ENCODE data around the gene MPP2. TPM values are rescaled to one million over a fixed set of nuclear protein-coding genes. Genes with fewer than 3 reads are reported as not detected.

The MPP2 gene
- total and polyA plus RNA-seq, 2 donors (not counting 3 experiments of a cell fraction or from before 2014, with no cell fraction given) = 1.4 to 1.6 TPM

DNA sequence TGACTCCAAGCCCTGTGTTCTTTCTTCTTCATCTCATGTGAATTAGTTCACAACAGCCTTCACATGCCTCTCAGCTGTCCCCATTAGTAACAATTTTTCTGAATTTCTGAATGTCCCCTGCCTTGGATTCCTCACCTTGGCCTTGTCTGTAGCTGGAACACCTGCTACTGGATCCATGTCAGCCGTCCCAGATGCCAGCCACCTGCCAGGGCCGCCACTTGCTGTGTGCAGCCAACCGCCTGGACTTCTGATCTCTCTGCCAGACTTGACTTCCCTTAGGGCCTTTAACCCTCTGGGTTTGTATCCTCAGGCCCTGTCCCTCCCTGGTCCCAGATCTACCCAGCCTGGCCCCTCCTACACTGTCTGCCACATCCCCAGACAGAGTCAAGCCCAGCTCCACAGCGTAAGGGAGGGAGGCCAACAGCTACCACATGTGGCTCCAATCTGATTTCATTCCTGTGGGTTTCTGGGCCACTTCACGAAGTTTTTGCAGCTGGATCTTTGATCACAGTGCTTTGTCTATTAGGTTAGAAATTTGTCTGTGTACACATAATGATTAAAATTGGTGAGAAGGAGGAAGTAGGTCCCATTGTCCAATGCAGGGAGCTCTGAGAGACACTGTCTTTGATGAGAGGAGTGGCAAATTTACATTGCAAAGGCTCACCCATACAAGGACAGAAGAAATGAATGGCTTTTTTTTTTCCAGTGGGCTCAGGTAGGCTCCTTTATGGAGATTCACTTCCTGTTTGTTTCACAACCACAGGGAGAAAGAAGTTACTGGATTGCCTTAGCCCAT is 15.3 kb downstream of the MPP2 start:
- Histone ChIP-seq H3K4me3 (replicated peaks in 1 of 3; ENCODE audit: insufficient read depth in 1 of 3, low read depth in 1 of 3, low read length in 3 of 3) (no peak overlapping the region), H3K9me1 (replicated peaks; ENCODE audit: control insufficient read depth, extremely low read depth, insufficient read depth, low read length) (no peaks in the 10 kb centered on the region), H4K20me1 (replicated peaks; ENCODE audit: control insufficient read depth, extremely low read depth, insufficient read depth, low read length) (no peaks in the 10 kb centered on the region), H3K27me3 (ENCODE audit: control insufficient read depth in 2 of 2, insufficient read depth in 2 of 2, low read length in 2 of 2) (peaks cover 3% of the 10 kb centered on the region in 2 experiments), H2AFZ (ENCODE audit: low read depth, low read length) (no peak overlapping the region), H3K4me1 (ENCODE audit: control insufficient read depth, extremely low read depth, insufficient read depth, low read length) (no peaks in the 10 kb centered on the region), H3K27ac (ENCODE audit: insufficient read depth, low read depth, low read length) (no peak overlapping the region), H3K79me2 (ENCODE audit: control insufficient read depth, insufficient read depth, low read length) (no peaks in the 10 kb centered on the region), H3K36me3 (ENCODE audit: control insufficient read depth in 2 of 2, extremely low read depth in 1 of 2, insufficient read depth in 2 of 2, low read length in 2 of 2) (no peaks in the 10 kb centered on the region), H3K4me2 (ENCODE audit: insufficient read depth, low read length) (no peak overlapping the region), H3K9me3 (replicated peaks; ENCODE audit: control insufficient read depth, insufficient read depth, low read length) (no peaks in the 10 kb centered on the region), H3K9ac (replicated peaks; ENCODE audit: extremely low read depth, insufficient read depth, low read length) (no peak overlapping the region)
- FAIRE-seq = no peak
- ChIA-PET POLR2A (no interaction called here), CTCF (interaction anchor here (1.1 to 9.9 kb wide), 3 partner anchors 12 to 46 kb away, joined by 3 to 69 read pairs (median 3); no protein-coding TSS in a partner anchor)
- TF ChIP-seq, protein P1, sequence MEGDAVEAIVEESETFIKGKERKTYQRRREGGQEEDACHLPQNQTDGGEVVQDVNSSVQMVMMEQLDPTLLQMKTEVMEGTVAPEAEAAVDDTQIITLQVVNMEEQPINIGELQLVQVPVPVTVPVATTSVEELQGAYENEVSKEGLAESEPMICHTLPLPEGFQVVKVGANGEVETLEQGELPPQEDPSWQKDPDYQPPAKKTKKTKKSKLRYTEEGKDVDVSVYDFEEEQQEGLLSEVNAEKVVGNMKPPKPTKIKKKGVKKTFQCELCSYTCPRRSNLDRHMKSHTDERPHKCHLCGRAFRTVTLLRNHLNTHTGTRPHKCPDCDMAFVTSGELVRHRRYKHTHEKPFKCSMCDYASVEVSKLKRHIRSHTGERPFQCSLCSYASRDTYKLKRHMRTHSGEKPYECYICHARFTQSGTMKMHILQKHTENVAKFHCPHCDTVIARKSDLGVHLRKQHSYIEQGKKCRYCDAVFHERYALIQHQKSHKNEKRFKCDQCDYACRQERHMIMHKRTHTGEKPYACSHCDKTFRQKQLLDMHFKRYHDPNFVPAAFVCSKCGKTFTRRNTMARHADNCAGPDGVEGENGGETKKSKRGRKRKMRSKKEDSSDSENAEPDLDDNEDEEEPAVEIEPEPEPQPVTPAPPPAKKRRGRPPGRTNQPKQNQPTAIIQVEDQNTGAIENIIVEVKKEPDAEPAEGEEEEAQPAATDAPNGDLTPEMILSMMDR (IDR thresholded peaks at IDR 0.05; ENCODE audit: extremely low read depth in 1 of 2, insufficient read depth in 1 of 2, low read depth in 1 of 2, low read length in 2 of 2) = no peak
- no peak for TF ChIP-seq EZH2 (IDR thresholded peaks at IDR 0.05; ENCODE audit: borderline replicate concordance, low read depth, low read length, severe bottlenecking)
- dilution Hi-C loops (cut with MboI; ENCODE audit: extremely low pct_ligation_motif_present, low sequenced_read_pairs) = no loop called here
- no peak for DNase-seq (ENCODE audit: low read depth, low spot score)
- intact Hi-C loops (cut with micrococcal nuclease) = no loop called here
- no TSS peak for BruUV-seq (replicated peaks)

DNA sequence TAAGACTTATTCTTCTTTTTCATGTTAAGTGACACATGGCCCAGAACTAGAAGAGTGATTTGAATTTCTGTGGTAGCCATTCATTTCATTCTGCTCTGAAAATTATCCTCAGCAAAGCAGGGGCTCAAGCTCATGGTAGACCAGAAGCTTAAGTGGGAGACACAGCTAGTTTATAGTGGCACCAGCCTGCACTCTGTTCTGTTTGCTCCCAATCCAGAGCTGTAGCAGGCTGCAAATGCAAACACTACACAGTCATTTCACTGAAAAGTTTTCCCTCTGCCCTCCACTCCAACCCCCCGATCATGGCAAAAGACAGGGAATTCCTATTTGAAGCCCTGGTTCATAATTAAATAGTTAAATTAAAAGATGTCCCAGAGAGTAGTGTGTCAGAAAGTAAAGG is 17.1 kb downstream of the MPP2 start:
- dilution Hi-C loops (cut with MboI; ENCODE audit: extremely low pct_ligation_motif_present, low sequenced_read_pairs) (no loop called here), intact Hi-C loops (cut with micrococcal nuclease) (no loop called here)
- Histone ChIP-seq H3K36me3 (ENCODE audit: control insufficient read depth in 2 of 2, extremely low read depth in 1 of 2, insufficient read depth in 2 of 2, low read length in 2 of 2) (no peaks in the 10 kb centered on the region), H3K4me1 (ENCODE audit: control insufficient read depth, extremely low read depth, insufficient read depth, low read length) (no peaks in the 10 kb centered on the region), H3K27ac (ENCODE audit: insufficient read depth, low read depth, low read length) (no peak overlapping the region), H4K20me1 (replicated peaks; ENCODE audit: control insufficient read depth, extremely low read depth, insufficient read depth, low read length) (no peaks in the 10 kb centered on the region), H2AFZ (ENCODE audit: low read depth, low read length) (no peak overlapping the region), H3K4me3 (replicated peaks in 1 of 3; ENCODE audit: insufficient read depth in 1 of 3, low read depth in 1 of 3, low read length in 3 of 3) (no peak overlapping the region), H3K9me3 (replicated peaks; ENCODE audit: control insufficient read depth, insufficient read depth, low read length) (no peaks in the 10 kb centered on the region), H3K79me2 (ENCODE audit: control insufficient read depth, insufficient read depth, low read length) (no peaks in the 10 kb centered on the region), H3K4me2 (ENCODE audit: insufficient read depth, low read length) (no peak overlapping the region), H3K9ac (replicated peaks; ENCODE audit: extremely low read depth, insufficient read depth, low read length) (no peak overlapping the region), H3K27me3 (ENCODE audit: control insufficient read depth in 2 of 2, insufficient read depth in 2 of 2, low read length in 2 of 2) (peaks cover 3% of the 10 kb centered on the region in 2 experiments), H3K9me1 (replicated peaks; ENCODE audit: control insufficient read depth, extremely low read depth, insufficient read depth, low read length) (no peaks in the 10 kb centered on the region)
- no peak for DNase-seq (ENCODE audit: low read depth, low spot score)
- FAIRE-seq = no peak
- ChIA-PET POLR2A (no interaction called here), CTCF (interaction anchor here (9.9 kb wide), 1 partner anchor 10 kb away, joined by 69 read pairs; no protein-coding TSS in a partner anchor)
- TF ChIP-seq GATA2 (IDR thresholded peaks at IDR 0.05; ENCODE audit: insufficient read depth, insufficient read length, low read depth, low read length) (no peak), JUN (IDR thresholded peaks at IDR 0.05; ENCODE audit: borderline replicate concordance, insufficient read depth, insufficient read length, low read depth) (no peak), MYC (IDR thresholded peaks at IDR 0.05; ENCODE audit: low read depth, low read length) (no peak), EZH2 (IDR thresholded peaks at IDR 0.05; ENCODE audit: borderline replicate concordance, low read depth, low read length, severe bottlenecking) (no peak), POLR2A (IDR thresholded peaks at IDR 0.05; ENCODE audit: low read depth, low read length) (no peak), POLR2AphosphoS5 (IDR thresholded peaks at IDR 0.05; ENCODE audit: insufficient read depth, low read depth, low read length) (no peak), FOS (IDR thresholded peaks at IDR 0.05; ENCODE audit: borderline replicate concordance, insufficient read depth, low read length) (no peak)
- TF ChIP-seq, protein P2, sequence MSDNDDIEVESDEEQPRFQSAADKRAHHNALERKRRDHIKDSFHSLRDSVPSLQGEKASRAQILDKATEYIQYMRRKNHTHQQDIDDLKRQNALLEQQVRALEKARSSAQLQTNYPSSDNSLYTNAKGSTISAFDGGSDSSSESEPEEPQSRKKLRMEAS (IDR thresholded peaks at IDR 0.05; ENCODE audit: insufficient read depth, insufficient read length) = no peak
- TF ChIP-seq, protein P1 (IDR thresholded peaks at IDR 0.05; ENCODE audit: extremely low read depth in 1 of 2, insufficient read depth in 1 of 2, low read depth in 1 of 2, low read length in 2 of 2) = no peak
- no TSS peak for BruUV-seq (replicated peaks)
